SK-N-SH treated with all-trans-retinoic acid at 6 μM for 48 hours (cell line): Measurements from ENCODE around the gene LHX2.

Experiments used
- ATAC-seq: fragments of 200-7000 bp; cut with Tn5 transposase; 3 replicates; pipeline ENCODE4 v1.9.1; 2020; ENCODE audit warnings: mild to moderate bottlenecking, moderate library complexity
- ARNTL ChIP-seq: fragments of 450-650 bp; formaldehyde crosslinking; IDR thresholded peaks from 2 replicates; pipeline ENCODE4 v1.5.0; 2020; ENCODE audit warnings: low read depth, mild to moderate bottlenecking, moderate library complexity, borderline replicate concordance
- BACH2 ChIP-seq: fragments of 250-450 bp; sonication (Bioruptor Pico); IDR thresholded peaks from 2 replicates; pipeline ENCODE4 v1.9.0; 2021; ENCODE audit warnings: mild to moderate bottlenecking, borderline replicate concordance
- CSDC2 ChIP-seq: fragments of 250-450 bp; sonication (Bioruptor Pico); IDR thresholded peaks from 2 replicates; pipeline ENCODE4 v1.5.0; 2020; ENCODE audit warnings: mild to moderate bottlenecking, moderate library complexity
- ESRRG ChIP-seq: fragments of 250-450 bp; sonication (Bioruptor Pico); IDR thresholded peaks from 2 replicates; pipeline ENCODE4 v1.6.1; 2021; ENCODE audit warnings: mild to moderate bottlenecking
- GLIS3 ChIP-seq: fragments of 250-450 bp; sonication (Bioruptor Pico); IDR thresholded peaks from 2 replicates; pipeline ENCODE4 v1.5.0; 2020; ENCODE audit warnings: mild to moderate bottlenecking, moderate library complexity
- ISL1 ChIP-seq: fragments of 250-450 bp; sonication (Bioruptor Pico); IDR thresholded peaks from 2 replicates; pipeline ENCODE4 v2.1.2; 2022; ENCODE audit warnings: mild to moderate bottlenecking, moderate library complexity
- OSR1 ChIP-seq: fragments of 250-450 bp; sonication (Bioruptor Pico); IDR thresholded peaks from 2 replicates; pipeline ENCODE4 v1.8.0; 2022; ENCODE audit warnings: moderate library complexity, mild to moderate bottlenecking, inconsistent platforms
- RARB ChIP-seq: fragments of 250-450 bp; sonication (Bioruptor Pico); IDR thresholded peaks from 2 replicates; pipeline ENCODE4 v1.8.0; 2021; ENCODE audit warnings: mild to moderate bottlenecking, moderate library complexity
- SNAI2 ChIP-seq: fragments of 250-450 bp; sonication (Bioruptor Pico); IDR thresholded peaks from 2 replicates; pipeline ENCODE4 v1.5.0; 2020; ENCODE audit warnings: mild to moderate bottlenecking, moderate library complexity
- TCF4 ChIP-seq: fragments of 250-450 bp; sonication (Bioruptor Pico); IDR thresholded peaks from 2 replicates; pipeline ENCODE4 v1.8.0; 2021; ENCODE audit warnings: mild to moderate bottlenecking, moderate library complexity, borderline replicate concordance
- TOX ChIP-seq: fragments of 250-450 bp; sonication (Bioruptor Pico); IDR thresholded peaks from 2 replicates; pipeline ENCODE4 v1.8.0; 2021; ENCODE audit warnings: mild to moderate bottlenecking, moderate library complexity, borderline replicate concordance
- ZC3H10 ChIP-seq: fragments of 250-450 bp; sonication (Bioruptor Pico); IDR thresholded peaks from 2 replicates; pipeline ENCODE4 v1.5.1; 2021; ENCODE audit warnings: mild to moderate bottlenecking, moderate library complexity
- ZFP3 ChIP-seq: fragments of 250-450 bp; sonication (Bioruptor Pico); IDR thresholded peaks from 2 replicates; pipeline ENCODE4 v1.5.0; 2020; ENCODE audit warnings: mild to moderate bottlenecking, moderate library complexity
- ZFP30 ChIP-seq: fragments of 450-650 bp; formaldehyde crosslinking; IDR thresholded peaks from 2 replicates; pipeline ENCODE4 v1.5.0; 2022; ENCODE audit warnings: mild to moderate bottlenecking, moderate library complexity
- ZNF565 ChIP-seq: fragments of 450-650 bp; formaldehyde crosslinking; conservative IDR thresholded peaks from 2 replicates; pipeline ENCODE4 v1.5.0; 2020; ENCODE audit warnings: low read depth, mild to moderate bottlenecking, moderate library complexity
- ZNF70 ChIP-seq: fragments of 450-650 bp; formaldehyde crosslinking; IDR thresholded peaks from 2 replicates; pipeline ENCODE4 v1.5.0; 2020; ENCODE audit warnings: mild to moderate bottlenecking, moderate library complexity
- ZNF8 ChIP-seq: fragments of 450-650 bp; formaldehyde crosslinking; IDR thresholded peaks from 2 replicates; pipeline ENCODE4 v1.5.0; 2020; ENCODE audit warnings: mild to moderate bottlenecking, moderate library complexity
- TF ChIP-seq, protein P1 (sequence below): fragments of 250-450 bp; sonication (Bioruptor Pico); IDR thresholded peaks from 2 replicates; pipeline ENCODE4 v1.8.0; 2021; ENCODE audit warnings: low read depth, mild to moderate bottlenecking, moderate library complexity, borderline replicate concordance
- TF ChIP-seq, protein P2 (sequence below): fragments of 250-450 bp; sonication (Bioruptor Pico); IDR thresholded peaks from 2 replicates; pipeline ENCODE4 v1.5.1; 2020; ENCODE audit warnings: low read depth, mild to moderate bottlenecking, moderate library complexity
- TF ChIP-seq, protein P3 (sequence below): fragments of 250-450 bp; sonication (Bioruptor Pico); IDR thresholded peaks from 2 replicates; pipeline ENCODE4 v1.5.1; 2021; ENCODE audit warnings: mild to moderate bottlenecking, moderate library complexity
- TF ChIP-seq, protein P4 (sequence below): fragments of 250-450 bp; sonication (Bioruptor Pico); IDR thresholded peaks from 2 replicates; pipeline ENCODE4 v1.8.0; 2020; ENCODE audit warnings: mild to moderate bottlenecking, moderate library complexity, borderline replicate concordance

The LHX2 gene

DNA sequence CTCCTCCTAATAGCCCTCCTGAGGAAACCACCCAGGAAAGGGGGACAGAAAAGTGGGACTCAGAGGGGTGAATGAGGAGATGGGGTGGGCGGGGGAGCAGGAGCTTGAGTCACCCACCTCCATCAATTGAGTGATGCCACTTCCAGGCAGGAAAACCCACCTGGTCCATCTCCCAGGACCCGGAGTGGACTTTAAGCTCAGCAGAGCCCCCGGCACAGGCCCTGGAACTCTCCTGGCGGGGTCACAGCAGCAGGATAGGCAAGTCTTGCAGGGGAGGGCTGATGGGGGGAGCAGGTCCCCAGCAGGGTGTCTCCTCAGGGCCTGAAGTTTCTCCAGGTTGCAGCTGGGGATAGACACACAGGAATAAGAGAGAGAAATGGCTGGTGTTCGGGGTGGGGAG is 40.8 kb downstream of the LHX2 start:
- no peak for ATAC-seq
- TF ChIP-seq ZNF565 (CRISPR knock-in tag) (no peak), ZNF70 (CRISPR knock-in tag) (no peak), OSR1 (CRISPR knock-in tag) (no peak), SNAI2 (no peak), ZC3H10 (no peak), BACH2 (CRISPR knock-in tag) (no peak), CSDC2 (CRISPR knock-in tag) (no peak)
- TF ChIP-seq, protein P1, sequence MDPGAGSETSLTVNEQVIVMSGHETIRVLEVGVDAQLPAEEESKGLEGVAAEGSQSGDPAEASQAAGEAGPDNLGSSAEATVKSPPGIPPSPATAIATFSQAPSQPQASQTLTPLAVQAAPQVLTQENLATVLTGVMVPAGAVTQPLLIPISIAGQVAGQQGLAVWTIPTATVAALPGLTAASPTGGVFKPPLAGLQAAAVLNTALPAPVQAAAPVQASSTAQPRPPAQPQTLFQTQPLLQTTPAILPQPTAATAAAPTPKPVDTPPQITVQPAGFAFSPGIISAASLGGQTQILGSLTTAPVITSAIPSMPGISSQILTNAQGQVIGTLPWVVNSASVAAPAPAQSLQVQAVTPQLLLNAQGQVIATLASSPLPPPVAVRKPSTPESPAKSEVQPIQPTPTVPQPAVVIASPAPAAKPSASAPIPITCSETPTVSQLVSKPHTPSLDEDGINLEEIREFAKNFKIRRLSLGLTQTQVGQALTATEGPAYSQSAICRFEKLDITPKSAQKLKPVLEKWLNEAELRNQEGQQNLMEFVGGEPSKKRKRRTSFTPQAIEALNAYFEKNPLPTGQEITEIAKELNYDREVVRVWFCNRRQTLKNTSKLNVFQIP: no peak
- TF ChIP-seq, protein P2, sequence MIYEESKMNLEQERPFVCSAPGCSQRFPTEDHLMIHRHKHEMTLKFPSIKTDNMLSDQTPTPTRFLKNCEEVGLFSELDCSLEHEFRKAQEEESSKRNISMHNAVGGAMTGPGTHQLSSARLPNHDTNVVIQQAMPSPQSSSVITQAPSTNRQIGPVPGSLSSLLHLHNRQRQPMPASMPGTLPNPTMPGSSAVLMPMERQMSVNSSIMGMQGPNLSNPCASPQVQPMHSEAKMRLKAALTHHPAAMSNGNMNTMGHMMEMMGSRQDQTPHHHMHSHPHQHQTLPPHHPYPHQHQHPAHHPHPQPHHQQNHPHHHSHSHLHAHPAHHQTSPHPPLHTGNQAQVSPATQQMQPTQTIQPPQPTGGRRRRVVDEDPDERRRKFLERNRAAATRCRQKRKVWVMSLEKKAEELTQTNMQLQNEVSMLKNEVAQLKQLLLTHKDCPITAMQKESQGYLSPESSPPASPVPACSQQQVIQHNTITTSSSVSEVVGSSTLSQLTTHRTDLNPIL: no peak
- TF ChIP-seq, protein P3, sequence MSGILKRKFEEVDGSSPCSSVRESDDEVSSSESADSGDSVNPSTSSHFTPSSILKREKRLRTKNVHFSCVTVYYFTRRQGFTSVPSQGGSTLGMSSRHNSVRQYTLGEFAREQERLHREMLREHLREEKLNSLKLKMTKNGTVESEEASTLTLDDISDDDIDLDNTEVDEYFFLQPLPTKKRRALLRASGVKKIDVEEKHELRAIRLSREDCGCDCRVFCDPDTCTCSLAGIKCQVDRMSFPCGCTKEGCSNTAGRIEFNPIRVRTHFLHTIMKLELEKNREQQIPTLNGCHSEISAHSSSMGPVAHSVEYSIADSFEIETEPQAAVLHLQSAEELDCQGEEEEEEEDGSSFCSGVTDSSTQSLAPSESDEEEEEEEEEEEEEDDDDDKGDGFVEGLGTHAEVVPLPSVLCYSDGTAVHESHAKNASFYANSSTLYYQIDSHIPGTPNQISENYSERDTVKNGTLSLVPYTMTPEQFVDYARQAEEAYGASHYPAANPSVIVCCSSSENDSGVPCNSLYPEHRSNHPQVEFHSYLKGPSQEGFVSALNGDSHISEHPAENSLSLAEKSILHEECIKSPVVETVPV (CRISPR knock-in tag): no peak

DNA sequence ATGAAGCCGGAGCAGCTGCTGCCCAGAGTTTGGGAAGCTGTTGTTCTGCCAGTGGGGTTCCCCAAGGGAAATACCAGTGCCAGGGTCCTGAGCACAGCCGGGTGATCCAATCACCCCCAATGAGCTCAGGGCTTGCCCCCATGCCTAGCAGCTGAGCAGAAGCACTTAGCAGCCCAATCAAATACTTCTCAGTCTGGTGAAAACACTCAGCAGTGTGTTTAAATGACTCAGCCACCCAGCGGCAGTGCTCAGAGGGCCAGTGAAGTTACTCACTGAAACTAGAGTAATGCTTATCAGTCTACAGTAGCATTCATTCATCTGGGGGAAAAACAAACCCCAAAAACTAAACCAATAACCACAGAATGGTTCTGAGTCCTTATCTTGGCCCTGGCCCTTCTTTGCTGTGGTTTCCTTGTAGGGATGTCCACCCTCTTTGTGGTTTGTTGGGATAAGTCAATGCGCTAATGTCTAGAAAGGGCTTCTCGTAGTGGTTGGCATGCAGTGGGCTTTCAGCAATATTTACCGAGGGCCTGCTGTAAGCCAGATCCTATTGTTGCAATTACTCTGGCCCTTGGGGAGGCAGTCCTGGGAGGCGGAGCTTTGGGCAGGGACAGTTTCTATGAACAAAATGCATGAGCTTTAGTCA is 43.1 kb downstream of the LHX2 start:
- TF ChIP-seq ARNTL (no peak), ISL1 (CRISPR knock-in tag) (no peak), ZNF70 (CRISPR knock-in tag) (no peak), TOX (CRISPR knock-in tag) (no peak)
- TF ChIP-seq, all 23 proteins: peak for 0
- peak; percentile 92 for ATAC-seq

DNA sequence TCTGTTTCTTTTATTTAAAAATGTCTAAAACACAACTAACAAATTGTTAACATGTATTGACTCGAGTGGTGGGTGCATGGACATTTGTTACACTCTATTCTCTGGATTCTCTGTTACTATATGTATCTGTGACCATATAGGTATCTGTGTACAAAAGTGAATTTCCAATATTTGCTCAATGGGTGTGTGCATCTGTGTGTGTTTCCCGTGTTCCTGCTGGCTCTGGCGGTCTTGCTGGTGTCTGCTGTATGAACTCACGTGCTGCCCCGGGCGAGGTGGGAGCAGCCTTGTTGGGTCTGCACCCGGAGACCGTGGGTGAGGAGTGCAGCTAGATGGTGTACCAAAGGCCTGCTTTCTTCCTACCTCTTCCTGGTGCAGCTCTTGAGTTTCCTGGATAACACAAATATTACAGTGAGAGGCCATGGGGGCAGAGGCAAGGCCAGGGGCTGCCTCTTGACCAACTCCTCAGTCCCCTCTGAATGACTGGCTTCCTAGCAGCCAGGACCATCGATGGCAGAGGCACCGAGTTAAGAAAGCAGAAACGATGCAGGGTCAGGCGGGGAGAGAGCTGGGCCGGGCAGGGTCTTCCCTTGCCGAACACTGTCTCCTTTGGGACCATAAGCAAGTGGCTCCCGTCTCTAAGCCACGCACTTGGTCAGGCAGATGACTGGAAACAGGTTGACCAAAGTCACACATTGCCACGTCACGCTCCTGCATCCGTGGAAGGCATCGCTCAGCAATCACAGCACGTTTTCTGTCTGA is 49.5 kb downstream of the LHX2 start:
- TF ChIP-seq, protein P2: no peak
- TF ChIP-seq, protein P3 (CRISPR knock-in tag): no peak
- ATAC-seq: no peak

DNA sequence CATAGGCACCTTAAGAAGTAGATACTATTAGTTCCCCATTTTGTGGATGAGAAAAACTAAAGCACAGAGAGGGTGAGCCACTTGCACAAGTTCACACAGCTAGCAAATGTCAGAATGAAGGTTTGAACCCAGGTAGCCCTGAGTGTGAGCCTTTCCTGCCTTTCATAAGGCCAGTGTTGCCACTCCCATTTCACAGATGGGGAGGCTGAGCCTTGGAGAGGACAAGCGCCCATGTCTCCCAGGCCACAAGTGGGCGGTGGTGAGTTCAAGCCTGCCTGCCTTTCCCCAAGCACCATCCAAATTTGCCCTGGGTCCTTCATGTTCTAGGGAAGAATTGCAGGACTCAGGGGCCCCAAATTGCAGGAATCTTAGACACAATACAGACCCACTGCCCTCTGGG is 50.6 kb downstream of the LHX2 start:
- ATAC-seq: no peak
- no peak for TF ChIP-seq TCF4 (CRISPR knock-in tag)
- TF ChIP-seq SNAI2: no peak
- TF ChIP-seq ZC3H10: no peak
- TF ChIP-seq TOX (CRISPR knock-in tag): no peak
- TF ChIP-seq GLIS3: no peak
- TF ChIP-seq ZFP30 (CRISPR knock-in tag): no peak
- TF ChIP-seq, protein P2: no peak
- no peak for TF ChIP-seq ZNF8 (CRISPR knock-in tag)
- no peak for TF ChIP-seq ZNF70 (CRISPR knock-in tag)
- TF ChIP-seq RARB (CRISPR knock-in tag): no peak
- no peak for TF ChIP-seq ZFP3
- no peak for TF ChIP-seq OSR1 (CRISPR knock-in tag)
- TF ChIP-seq, protein P4, sequence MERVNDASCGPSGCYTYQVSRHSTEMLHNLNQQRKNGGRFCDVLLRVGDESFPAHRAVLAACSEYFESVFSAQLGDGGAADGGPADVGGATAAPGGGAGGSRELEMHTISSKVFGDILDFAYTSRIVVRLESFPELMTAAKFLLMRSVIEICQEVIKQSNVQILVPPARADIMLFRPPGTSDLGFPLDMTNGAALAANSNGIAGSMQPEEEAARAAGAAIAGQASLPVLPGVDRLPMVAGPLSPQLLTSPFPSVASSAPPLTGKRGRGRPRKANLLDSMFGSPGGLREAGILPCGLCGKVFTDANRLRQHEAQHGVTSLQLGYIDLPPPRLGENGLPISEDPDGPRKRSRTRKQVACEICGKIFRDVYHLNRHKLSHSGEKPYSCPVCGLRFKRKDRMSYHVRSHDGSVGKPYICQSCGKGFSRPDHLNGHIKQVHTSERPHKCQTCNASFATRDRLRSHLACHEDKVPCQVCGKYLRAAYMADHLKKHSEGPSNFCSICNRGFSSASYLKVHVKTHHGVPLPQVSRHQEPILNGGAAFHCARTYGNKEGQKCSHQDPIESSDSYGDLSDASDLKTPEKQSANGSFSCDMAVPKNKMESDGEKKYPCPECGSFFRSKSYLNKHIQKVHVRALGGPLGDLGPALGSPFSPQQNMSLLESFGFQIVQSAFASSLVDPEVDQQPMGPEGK (CRISPR knock-in tag): no peak
- TF ChIP-seq, protein P1: no peak
- no peak for TF ChIP-seq CSDC2 (CRISPR knock-in tag)
- no peak for TF ChIP-seq ESRRG
